Activated CD4-positive, alpha-beta T cell treated with anti-CD3 and anti-CD28 coated beads, Interleukin-10, Interleukin-2, amounts not matched to agents 100 ng/mL and 50 ng/mL, durations not matched to agents 16 hours and 8 hours (primary cell): ENCODE results near the gene ERBB4.

ENCODE experiments used
- DNase-seq: peaks from one replicate; pipeline ENCODE4 v3.0.0-alpha.2; 2020

Gene ERBB4

GRCh38 chr2:211367293-211367692 lies 1171.3 kb downstream of the ERBB4 start:
- no peak for DNase-seq

DNA sequence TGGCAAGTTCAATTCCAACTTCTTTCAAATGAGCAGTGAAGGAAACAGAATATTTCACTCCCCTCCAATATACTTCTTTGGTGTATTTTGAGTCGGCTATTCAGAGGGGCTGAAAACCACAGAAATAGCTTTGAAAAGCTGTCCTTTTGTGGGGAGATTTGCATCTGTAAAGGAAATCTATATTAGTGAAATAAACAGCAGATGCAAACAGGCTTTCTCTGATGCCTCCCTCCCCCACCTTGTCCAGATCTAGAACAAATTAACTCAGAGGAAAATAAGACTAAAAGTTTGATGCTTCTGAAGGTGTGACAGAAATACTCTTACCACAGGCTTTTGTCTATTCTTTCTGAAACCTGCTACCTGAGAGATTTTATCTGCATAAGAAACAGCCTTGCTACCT lies 1173.7 kb downstream of the ERBB4 start:
- DNase-seq: no peak

GRCh38 chr2:211361383-211361782 lies 1177.2 kb downstream of the ERBB4 start:
- no peak for DNase-seq

DNA sequence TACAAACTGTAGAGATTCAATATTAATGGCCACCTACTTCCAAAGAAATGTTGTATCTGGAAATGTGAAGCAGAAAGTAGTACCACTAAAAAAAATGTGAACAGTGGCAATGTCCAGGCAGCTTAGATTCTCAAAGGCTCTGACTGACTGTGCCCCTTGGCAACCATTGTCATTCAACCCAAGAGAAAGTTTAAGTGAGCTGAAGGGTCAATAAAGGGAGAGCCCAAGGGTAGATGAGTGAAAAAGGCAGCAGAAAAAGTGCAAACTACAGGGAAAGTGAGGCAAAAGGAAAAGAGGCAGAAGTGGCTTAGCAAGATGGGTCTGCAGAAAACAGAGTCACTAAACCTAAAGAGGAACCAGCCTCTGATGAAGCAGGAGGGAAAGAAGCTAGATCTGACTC lies 1179.3 kb downstream of the ERBB4 start:
- no peak for DNase-seq

DNA sequence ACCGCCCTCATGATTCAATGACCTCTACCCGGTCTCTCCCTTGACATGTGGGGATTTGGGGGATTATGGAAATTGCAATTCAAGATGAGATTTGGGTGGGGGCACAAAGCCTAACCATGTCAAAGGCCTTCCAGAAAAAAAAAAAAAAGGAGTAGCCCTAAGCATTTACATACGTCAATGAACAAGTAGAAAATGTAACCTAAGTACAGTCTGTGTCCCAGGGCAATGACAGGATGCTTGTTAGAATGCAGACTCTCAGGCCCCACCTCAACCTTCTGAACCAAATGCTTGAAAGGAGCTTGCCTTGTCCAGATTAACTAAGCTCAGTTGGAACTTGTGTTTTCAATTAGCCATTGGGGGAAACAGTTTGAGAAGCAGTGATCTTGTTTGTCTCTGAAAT lies 1180.1 kb downstream of the ERBB4 start:
- no peak for DNase-seq

GRCh38 chr2:211354481-211354880 lies 1184.1 kb downstream of the ERBB4 start:
- no peak for DNase-seq

DNA sequence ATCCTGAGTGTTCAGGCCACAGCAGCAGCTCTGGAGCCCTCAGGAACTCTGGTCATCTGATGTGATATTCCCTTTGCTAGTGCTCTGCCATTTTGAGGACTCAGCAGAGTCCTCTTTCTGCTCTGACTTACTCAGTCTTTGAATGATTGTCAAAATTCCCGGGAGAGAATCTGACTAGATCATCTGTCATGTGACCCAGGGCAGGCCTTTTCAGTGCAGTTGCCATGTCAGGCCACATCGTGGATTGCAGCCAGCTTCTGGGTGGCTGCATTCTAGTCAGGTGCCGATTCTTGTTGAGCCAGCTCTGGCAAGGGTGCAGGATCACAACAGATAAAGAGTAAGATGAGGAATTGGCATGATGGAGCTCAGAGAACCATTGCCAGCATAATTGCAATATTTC lies 1186.6 kb downstream of the ERBB4 start:
- DNase-seq: no peak

GRCh38 chr2:211349031-211349430 lies 1189.6 kb downstream of the ERBB4 start:
- no peak for DNase-seq

DNA sequence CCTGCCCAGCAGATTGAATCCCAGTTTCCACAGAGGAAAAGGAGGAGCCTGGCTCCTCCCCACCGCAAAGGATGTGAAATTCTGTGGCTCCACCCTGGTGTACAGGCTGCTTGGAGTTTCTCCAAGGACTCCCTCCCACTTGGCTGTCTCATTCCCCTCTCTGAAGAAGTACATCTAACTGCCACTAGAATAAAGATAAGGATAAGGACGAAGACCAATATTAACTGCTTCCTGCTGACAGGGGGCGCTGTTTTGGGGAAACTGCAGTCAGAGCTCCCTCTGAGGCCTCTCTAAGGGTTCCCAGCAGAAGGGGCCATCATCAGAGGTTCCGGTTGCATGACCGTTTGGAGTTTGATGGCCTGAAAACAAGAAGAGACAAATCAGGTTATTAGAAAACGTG lies 1191.3 kb downstream of the ERBB4 start:
- DNase-seq: no peak

DNA sequence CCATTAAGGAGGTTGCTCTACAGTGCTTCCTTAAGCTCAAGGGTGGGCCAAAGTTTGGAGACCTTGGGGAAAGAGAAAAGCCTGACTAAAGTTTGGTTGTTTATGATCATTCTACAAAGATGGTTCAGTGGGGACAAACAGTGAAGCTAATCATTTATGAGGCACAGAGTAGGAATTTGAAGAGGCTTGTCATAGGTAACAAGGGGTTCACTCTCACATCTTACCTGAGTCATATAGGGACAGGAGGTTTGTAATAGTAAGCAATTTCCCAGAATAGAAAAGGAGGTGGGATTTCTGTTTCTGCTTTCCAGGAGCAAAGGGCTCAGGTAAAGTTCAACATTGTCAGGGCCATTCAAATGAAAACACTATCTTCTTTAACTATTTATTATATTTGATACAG lies 1194.3 kb downstream of the ERBB4 start:
- DNase-seq: no peak

GRCh38 chr2:211333377-211333776 lies 1205.2 kb downstream of the ERBB4 start:
- DNase-seq: no peak

DNA sequence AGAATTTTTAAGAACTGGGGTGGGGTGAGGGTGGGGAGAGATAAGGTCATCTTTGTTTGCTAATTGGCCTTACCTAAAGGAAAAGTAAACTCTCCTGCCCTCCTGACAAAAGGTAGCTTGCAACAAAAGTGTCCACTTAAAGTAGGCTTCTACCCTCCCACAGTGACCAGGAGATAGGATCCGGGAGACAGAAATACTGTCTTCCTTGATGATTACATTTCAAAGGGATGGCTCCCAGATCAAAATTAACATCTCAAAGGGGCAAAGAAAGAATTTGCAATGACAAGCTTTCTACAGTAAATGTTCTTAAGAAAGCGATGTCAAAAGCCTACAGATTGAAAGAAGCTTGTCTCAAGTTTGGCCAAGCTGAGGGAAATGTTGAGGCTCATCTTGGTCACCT lies 1206.9 kb downstream of the ERBB4 start:
- DNase-seq: no peak

DNA sequence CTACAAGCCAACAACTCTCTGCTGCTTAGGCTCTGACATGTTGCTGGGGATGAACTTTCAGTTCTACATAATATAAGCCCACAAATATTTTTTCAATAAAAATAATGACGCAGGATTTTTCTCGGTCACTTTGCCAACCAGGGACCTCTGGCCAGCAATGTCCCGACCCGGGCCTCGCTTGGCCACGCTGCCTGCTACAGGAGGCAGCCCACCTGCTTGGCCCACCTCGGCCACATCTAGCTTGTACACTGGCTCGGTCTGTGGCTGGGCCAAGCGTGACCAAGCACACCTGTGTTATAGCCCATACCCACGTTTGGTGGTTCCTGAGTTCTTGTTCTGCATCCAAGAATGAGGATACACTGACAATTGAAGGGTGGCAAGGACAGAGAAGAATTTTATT lies 1208.7 kb downstream of the ERBB4 start:
- DNase-seq: no peak

- DNase-seq: no peak
Observed at GRCh38 chr2:211329421-211329820, 1209.2 kb downstream of the ERBB4 start.

GRCh38 chr2:211328126-211328525 lies 1210.5 kb downstream of the ERBB4 start:
- no peak for DNase-seq
